Testis (tissue), 3 donors: ENCODE data around the gene NPAS2. TPM values are rescaled to one million over a fixed set of nuclear protein-coding genes. Genes with fewer than 3 reads are reported as not detected.

Experiments
- DNase-seq: peaks from one replicate; pipeline ENCODE4 v3.0.0-alpha.2; 2019
- H3K27ac ChIP-seq, 2 donors: fragments of 200-600 bp; sonication (generic); one replicate each; pipeline ENCODE4 v1.5.1; 2019
- H3K27me3 ChIP-seq: fragments of 200-600 bp; sonication (generic); one replicate; pipeline ENCODE4 v1.5.1; 2019
- H3K36me3 ChIP-seq: fragments of 200-600 bp; sonication (generic); one replicate; pipeline ENCODE4 v1.5.1; 2017; ENCODE audit warnings: low read depth; ENCODE audit errors: missing control alignments
- H3K4me1 ChIP-seq: fragments of 200-600 bp; sonication (generic); one replicate; pipeline ENCODE4 v1.5.1; 2019
- H3K4me3 ChIP-seq, 2 donors: fragments of 200-600 bp; sonication (generic); one replicate each; pipeline ENCODE4 v1.5.1; 2017 to 2019
- H3K9me3 ChIP-seq: fragments of 200-600 bp; sonication (generic); one replicate; pipeline ENCODE4 v1.5.1; 2017
- CTCF ChIP-seq, 3 experiments: fragments of 450-650 bp in 2 of 3; fragments of 200-600 bp in 1 of 3; sonication (generic) in 1 of 3; IDR thresholded peaks; one replicate each; pipeline ENCODE4 v1.5.1; 2016 to 2019; ENCODE audit warnings: antibody characterized with exemption in 3 of 3, mild to moderate bottlenecking in 2 of 3, moderate library complexity in 1 of 3
- POLR2A ChIP-seq: fragments of 450-650 bp; IDR thresholded peaks from one replicate; pipeline ENCODE4 v1.6.1; 2017; ENCODE audit warnings: antibody characterized with exemption, mild to moderate bottlenecking, moderate library complexity
- WGBS, 2 donors: methylation state at CpG; one replicate each; pipeline ENCODE4 v1.1.5; 2018; 5-methylcytosine and 5-hydroxymethylcytosine counted together
- intact Hi-C: fragments of 100-400 bp; cut with DNase I; formaldehyde crosslinking; loops from one replicate; pipeline ENCODE4 v1.15.1; 2023; ENCODE audit warnings: low total_unique reads
- polyA plus RNA-seq: library from polyadenylated mRNA; stranded (reverse); fragments of 350-450 nt; fragmentation: Illumina TruSeq; extraction: RNeasy Lipid Tissue Mini Kit (QIAGEN cat#74804); gene quantifications from one replicate; pipeline ENCODE4 v1.2.3, GENCODE V29; 2014; ENCODE audit warnings: low read depth, low replicate concordance; ENCODE audit not compliant: insufficient read depth
- total RNA-seq, 2 donors: library from RNA; depleted of rRNA; stranded (reverse); fragments of >200 nt; gene quantifications; one replicate each; pipeline ENCODE4 v1.2.3, GENCODE V29; 2016

NPAS2 gene
- total and polyA plus RNA-seq, 3 donors from 2014 or later = 20.4 to 64.2 (median 46.7) TPM

- TF ChIP-seq POLR2A (no peak), CTCF (IDR thresholded peaks at IDR 0.05) (no peak)
- H3K27ac ChIP-seq = no peak overlapping the region
- no peaks in the 10 kb centered on the region for H3K9me3 ChIP-seq
- H3K4me3 ChIP-seq = no peak overlapping the region
- intact Hi-C loops = no loop called here
- no peaks in the 10 kb centered on the region for H3K27me3 ChIP-seq
- DNase-seq = no peak
- 88 to 100% methylated on average over 1 of the region's 1 CpG for WGBS, 2 donors
- peaks cover 5% of the 10 kb centered on the region for H3K4me1 ChIP-seq
- no peaks in the 10 kb centered on the region for H3K36me3 ChIP-seq
These were observed 13.4 kb downstream of the NPAS2 start for GRCh38 chr2:100833331-100833730.

- H3K4me3 ChIP-seq = no peak overlapping the region
- intact Hi-C loops = no loop called here
- no peak for DNase-seq
- H3K4me1 ChIP-seq = peaks cover 5% of the 10 kb centered on the region
- H3K36me3 ChIP-seq = no peaks in the 10 kb centered on the region
- H3K9me3 ChIP-seq = no peaks in the 10 kb centered on the region
- H3K27ac ChIP-seq = no peak overlapping the region
- TF ChIP-seq POLR2A = no peak
- no peak for TF ChIP-seq CTCF (IDR thresholded peaks at IDR 0.05)
- WGBS, 2 donors = 71 to 84% methylated on average over 10 of the region's 10 CpGs
- H3K27me3 ChIP-seq = no peaks in the 10 kb centered on the region
These were observed 14.3 kb downstream of the NPAS2 start for GRCh38 chr2:100834221-100834620.

GRCh38 chr2:100835006-100835659 is 15.2 kb downstream of the NPAS2 start:
- no peaks in the 10 kb centered on the region for H3K36me3 ChIP-seq
- DNase-seq = no peak
- H3K9me3 ChIP-seq = no peaks in the 10 kb centered on the region
- H3K4me1 ChIP-seq = peaks cover 5% of the 10 kb centered on the region
- no peak overlapping the region for H3K27ac ChIP-seq
- no peak overlapping the region for H3K4me3 ChIP-seq
- H3K27me3 ChIP-seq = no peaks in the 10 kb centered on the region
- WGBS, 2 donors = 81 to 82% methylated on average over 16 of the region's 16 CpGs
- intact Hi-C loops = no loop called here
- TF ChIP-seq POLR2A = no peak

GRCh38 chr2:100840519-100840918 is 20.6 kb downstream of the NPAS2 start:
- WGBS, 2 donors = 72 to 84% methylated on average over 7 of the region's 7 CpGs
- H3K4me3 ChIP-seq = no peak overlapping the region
- TF ChIP-seq POLR2A = no peak
- TF ChIP-seq CTCF (IDR thresholded peaks at IDR 0.05) = no peak

GRCh38 chr2:100842241-100842922 is 22.4 kb downstream of the NPAS2 start:
- intact Hi-C loops = no loop called here
- DNase-seq = no peak
- WGBS, 2 donors = 90 to 92% methylated on average over 9 of the region's 9 CpGs
- H3K27ac ChIP-seq = no peak overlapping the region
- no peaks in the 10 kb centered on the region for H3K4me1 ChIP-seq
- H3K4me3 ChIP-seq = no peak overlapping the region
- H3K27me3 ChIP-seq = no peaks in the 10 kb centered on the region
- H3K36me3 ChIP-seq = no peaks in the 10 kb centered on the region
- no peak for TF ChIP-seq CTCF (IDR thresholded peaks at IDR 0.05)
- no peak for TF ChIP-seq POLR2A
- no peaks in the 10 kb centered on the region for H3K9me3 ChIP-seq

More at GRCh38 chr2:100840519-100840918, 20.6 kb downstream of the NPAS2 start:
- Histone ChIP-seq H3K27ac (no peak overlapping the region), H3K36me3 (no peaks in the 10 kb centered on the region), H3K9me3 (no peaks in the 10 kb centered on the region), H3K4me1 (no peaks in the 10 kb centered on the region), H3K27me3 (no peaks in the 10 kb centered on the region)
- intact Hi-C loops = no loop called here
- DNase-seq = no peak
